K562 (cell line): ENCODE results near the gene C10orf105. TPM values are rescaled to one million over a fixed set of nuclear protein-coding genes. Genes with fewer than 3 reads are reported as not detected.
A peak's percentile ranks its signal among the peaks of the same experiment; 100 is the strongest.

Experiments
- ADNP ChIP-seq: fragments of 200-800 bp; sonication (Bioruptor generic); IDR thresholded peaks from 2 replicates; pipeline ENCODE4 v1.6.1; 2016; ENCODE audit warnings: missing genetic modification characterization, missing compliant biosample characterization
- BCL6 ChIP-seq: fragments of 250-450 bp; sonication (Bioruptor Pico); IDR thresholded peaks from 2 replicates; pipeline ENCODE4 v1.4.0; 2020
- CC2D1A ChIP-seq: fragments of 450-650 bp; IDR thresholded peaks from 2 replicates; pipeline ENCODE4 v1.6.1; 2017; ENCODE audit warnings: mild to moderate bottlenecking
- CCAR2 ChIP-seq: fragments of 200-400 bp; formaldehyde crosslinking; IDR thresholded peaks from 2 replicates; pipeline ENCODE4 v1.6.1; 2017; ENCODE audit warnings: mild to moderate bottlenecking, low read depth, low read length
- CXXC5 ChIP-seq: fragments of 250-450 bp; sonication (Bioruptor Pico); IDR thresholded peaks from 2 replicates; pipeline ENCODE4 v1.8.0; 2022; ENCODE audit warnings: inconsistent platforms, mild to moderate bottlenecking, moderate library complexity
- EWSR1 ChIP-seq: fragments of 450-650 bp; IDR thresholded peaks from 2 replicates; pipeline ENCODE4 v1.6.1; 2018; ENCODE audit warnings: borderline replicate concordance, mild to moderate bottlenecking, low read depth, moderate library complexity; ENCODE audit not compliant: partially characterized antibody
- FOXA1 ChIP-seq: fragments of 450-650 bp; IDR thresholded peaks from 2 replicates; pipeline ENCODE4 v1.6.1; 2016; ENCODE audit warnings: mild to moderate bottlenecking, borderline replicate concordance
- MIER1 ChIP-seq: fragments of 450-650 bp; IDR thresholded peaks from 2 replicates; pipeline ENCODE4 v1.6.1; 2016; ENCODE audit warnings: antibody characterized with exemption, mild to moderate bottlenecking, low read depth
- MYC ChIP-seq, 2 experiments: fragments of 250-450 bp in 1 of 2; sonication (Bioruptor Pico) in 1 of 2; IDR thresholded peaks; 2 replicates each; pipeline versions ENCODE4 v1.5.1 to v1.6.1; 2012 to 2021; ENCODE audit warnings: low read depth in 2 of 2, borderline replicate concordance in 1 of 2, improper control_type of control experiment in 1 of 2, low read length in 1 of 2, mild to moderate bottlenecking in 1 of 2, moderate library complexity in 1 of 2
- NFYB ChIP-seq: IDR thresholded peaks from 2 replicates; pipeline ENCODE4 v1.6.1; 2011; ENCODE audit warnings: mild to moderate bottlenecking, moderate library complexity; ENCODE audit not compliant: insufficient read length; ENCODE audit errors: extremely low read depth
- PHB2 ChIP-seq: fragments of 450-650 bp; IDR thresholded peaks from 2 replicates; pipeline ENCODE4 v1.6.1; 2017; ENCODE audit warnings: low read depth
- REST ChIP-seq, 2 experiments: fragments of 450-650 bp; formaldehyde crosslinking in 1 of 2; IDR thresholded peaks; 2 replicates each; pipeline versions ENCODE4 v1.4.0 to v1.6.1; 2014 to 2020; ENCODE audit warnings: mild to moderate bottlenecking in 2 of 2, borderline replicate concordance in 1 of 2, low read depth in 1 of 2
- SMAD3 ChIP-seq: fragments of 450-650 bp; formaldehyde crosslinking; conservative IDR thresholded peaks from 2 replicates; pipeline ENCODE4 v1.4.0; 2020; ENCODE audit warnings: mild to moderate bottlenecking
- TBL1XR1 ChIP-seq, 2 experiments: IDR thresholded peaks; 2 replicates each; pipeline ENCODE4 v1.6.1; 2012; ENCODE audit warnings: improper control_type of control experiment in 2 of 2, low read length in 2 of 2, mild to moderate bottlenecking in 1 of 2
- XRCC3 ChIP-seq: fragments of 450-650 bp; IDR thresholded peaks from 2 replicates; pipeline ENCODE4 v1.6.1; 2017; ENCODE audit warnings: mild to moderate bottlenecking, moderate library complexity
- XRCC4 ChIP-seq: IDR thresholded peaks from one replicate; pipeline ENCODE4 v1.6.1; 2011; ENCODE audit not compliant: insufficient read depth, insufficient read length; ENCODE audit errors: extremely low read depth
- ZNF212 ChIP-seq: fragments of 450-650 bp; formaldehyde crosslinking; IDR thresholded peaks from 2 replicates; pipeline ENCODE4 v1.4.0; 2020; ENCODE audit warnings: mild to moderate bottlenecking
- ZNF41 ChIP-seq: fragments of 250-450 bp; sonication (Bioruptor Pico); conservative IDR thresholded peaks from 2 replicates; pipeline ENCODE4 v1.4.0; 2020; ENCODE audit warnings: mild to moderate bottlenecking
- ZNF695 ChIP-seq: fragments of 450-650 bp; formaldehyde crosslinking; IDR thresholded peaks from 2 replicates; pipeline ENCODE4 v1.4.0; 2020; ENCODE audit warnings: mild to moderate bottlenecking, moderate library complexity
- polyA plus RNA-seq, 8 experiments: library from polyadenylated mRNA; depleted of rRNA in 4 of 8; stranded (reverse) in 5 of 8; unstranded in 3 of 8; fragments of >200 nt; fragmentation: Nextera tagmentation in 2 of 8; fragmentation: Illumina TruSeq in 1 of 8; extraction: Ambion mirVana in 2 of 8; extraction: Trizol in 1 of 8; gene quantifications; 2 replicates each; pipeline versions ENCODE4 v1.2.1 to v1.2.3, GENCODE V29; 2011 to 2014; ENCODE audit warnings: inconsistent platforms in 1 of 8, missing spikeins in 1 of 8
- total RNA-seq, 7 experiments: library from RNA; depleted of rRNA in 6 of 7; stranded (reverse); fragments of >200 nt in 6 of 7; fragmentation: Illumina TruSeq in 2 of 7; extraction: Trizol in 2 of 7; gene quantifications; 2 replicates each; pipeline versions ENCODE4 v1.2.1 to v1.2.3, GENCODE V29; 2011 to 2021; ENCODE audit warnings: low replicate concordance in 1 of 7

C10orf105 gene
- total and polyA plus RNA-seq, 9 of the 15 experiments (the other 6 are each of a cell fraction or from before 2014, with no cell fraction given): 0.03 to 0.25 (median 0.04) TPM; not detected in 3

DNA sequence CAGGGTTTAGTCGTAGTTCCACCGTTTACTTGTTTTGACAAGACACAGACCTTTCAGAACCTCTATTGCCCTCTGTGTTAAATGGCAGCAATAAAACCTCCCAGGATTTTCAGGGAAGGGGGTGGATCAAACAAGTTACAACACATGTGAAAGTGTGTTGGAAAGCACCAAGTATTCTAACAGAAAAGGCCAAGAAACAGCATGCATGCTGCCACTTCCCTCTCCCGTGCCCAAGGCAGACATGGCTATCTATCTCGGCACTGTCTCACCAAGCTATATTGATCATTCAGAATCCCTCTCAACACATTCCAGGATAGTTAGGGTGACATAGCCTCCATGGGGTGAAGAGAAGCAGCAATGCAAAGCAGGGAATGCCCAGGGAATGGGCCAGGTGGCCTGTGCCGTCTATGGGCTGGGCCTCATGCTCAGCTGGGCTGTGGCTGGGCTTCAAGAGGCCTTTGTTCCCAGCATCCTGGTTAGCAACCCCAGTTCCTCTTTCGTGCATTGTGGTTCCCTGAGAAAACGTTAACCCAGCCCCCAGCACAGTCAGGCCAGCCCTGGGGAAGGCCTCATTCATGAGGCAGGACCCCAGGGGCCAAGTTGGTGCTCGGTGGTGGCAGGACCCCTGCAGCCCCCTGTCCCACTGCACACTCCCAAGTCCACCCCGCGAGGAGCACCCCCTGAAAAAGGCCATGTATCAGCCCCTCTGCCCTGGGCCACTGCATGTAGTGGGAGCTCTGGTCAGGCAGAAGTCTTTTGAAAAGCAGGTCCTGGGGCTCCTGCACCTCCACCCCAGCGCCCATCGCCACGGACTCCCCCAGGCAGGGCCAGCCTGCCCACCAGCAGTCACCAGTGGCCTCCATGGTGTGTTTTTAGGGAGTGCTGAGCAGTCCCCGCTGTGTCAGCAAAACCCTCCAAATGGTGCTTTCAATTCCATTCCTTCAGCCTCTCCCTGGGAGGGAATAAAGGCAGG lies 28.3 kb upstream of the C10orf105 start (continued):
- TF ChIP-seq NFYB (no peak), XRCC3 (no peak), TBL1XR1 (IDR thresholded peaks at IDR 0.05; ENCODE audit: low read length in 2 of 2) (no peak), CCAR2 (no peak), ZNF212 (CRISPR knock-in tag) (peak; percentile 71; the same call in 1 of the 2 replicates), ZNF41 (CRISPR knock-in tag) (peak; percentile 68; the same call in 1 of the 2 replicates), XRCC4 (no peak), ZNF695 (CRISPR knock-in tag) (no peak), MYC (IDR thresholded peaks at IDR 0.05; ENCODE audit: low read depth, low read length) (peak; percentile 15; the same call in 1 of the 2 replicates), MYC (CRISPR knock-in tag; IDR thresholded peaks at IDR 0.05; ENCODE audit: borderline replicate concordance, low read depth) (no peak), CXXC5 (CRISPR knock-in tag) (peak; percentile 30; the same call in 1 of the 2 replicates), MIER1 (no peak), FOXA1 (no peak), REST (IDR thresholded peaks at IDR 0.05; ENCODE audit: borderline replicate concordance) (0 out of 2 replicates have a peak, but pooled peaks have one; percentile 3), REST (CRISPR knock-in tag; IDR thresholded peaks at IDR 0.05; ENCODE audit: low read depth) (peak; percentile 84), EWSR1 (no peak), PHB2 (no peak), CC2D1A (no peak), SMAD3 (CRISPR knock-in tag) (peak; percentile 82; the same call in 1 of the 2 replicates), BCL6 (CRISPR knock-in tag) (peak; percentile 48; the same call in 1 of the 2 replicates), ADNP (tag) (no peak)
